Measurements from ENCODE around the gene TRAF1. TPM values are rescaled to one million over a fixed set of nuclear protein-coding genes. Genes with fewer than 3 reads are reported as not detected.

Gene TRAF1
- total RNA-seq, 1 donor from 2014 or later: 8.0 TPM

GRCh38 chr9:120866651-120867050 is 59.9 kb downstream of the TRAF1 start:
- no peak overlapping the region for H3K4me3 Mint-ChIP-seq
- H3K9me3 Mint-ChIP-seq: no peaks in the 10 kb centered on the region
- no peak overlapping the region for H3K27ac Mint-ChIP-seq
- DNase-seq (ENCODE audit: low spot score in 2 of 2, unreplicated experiment in 2 of 2): no peak
- no peak for TF ChIP-seq CTCF (IDR thresholded peaks at IDR 0.05; ENCODE audit: unreplicated experiment)
- no peaks in the 10 kb centered on the region for H3K27me3 Mint-ChIP-seq (ENCODE audit: low read depth)
- peaks cover 6% of the 10 kb centered on the region for H3K36me3 Mint-ChIP-seq
- H3K4me1 Mint-ChIP-seq: peaks cover 8% of the 10 kb centered on the region

- Mint-ChIP-seq H3K4me1 (peaks cover 8% of the 10 kb centered on the region), H3K9me3 (no peaks in the 10 kb centered on the region), H3K36me3 (peaks cover 9% of the 10 kb centered on the region), H3K27ac (no peak overlapping the region), H3K4me3 (no peak overlapping the region), H3K27me3 (ENCODE audit: low read depth) (no peaks in the 10 kb centered on the region)
- no peak for TF ChIP-seq CTCF (IDR thresholded peaks at IDR 0.05; ENCODE audit: unreplicated experiment)
- no peak for DNase-seq (ENCODE audit: low spot score in 2 of 2, unreplicated experiment in 2 of 2)
Measured at GRCh38 chr9:120865809-120866208, 60.8 kb downstream of the TRAF1 start.

GRCh38 chr9:120865176-120865575 is 61.4 kb downstream of the TRAF1 start:
- Mint-ChIP-seq H3K4me1 (peaks cover 8% of the 10 kb centered on the region), H3K27ac (no peak overlapping the region), H3K36me3 (peaks cover 13% of the 10 kb centered on the region), H3K4me3 (no peak overlapping the region), H3K9me3 (no peaks in the 10 kb centered on the region), H3K27me3 (ENCODE audit: low read depth) (no peaks in the 10 kb centered on the region)
- DNase-seq (ENCODE audit: low spot score in 2 of 2, unreplicated experiment in 2 of 2): no peak
- TF ChIP-seq CTCF (IDR thresholded peaks at IDR 0.05; ENCODE audit: unreplicated experiment): no peak

- Mint-ChIP-seq H3K27ac (no peak overlapping the region), H3K27me3 (ENCODE audit: low read depth) (no peaks in the 10 kb centered on the region), H3K4me1 (peaks cover 8% of the 10 kb centered on the region), H3K9me3 (no peaks in the 10 kb centered on the region), H3K4me3 (no peak overlapping the region), H3K36me3 (peaks cover 13% of the 10 kb centered on the region)
- no peak for DNase-seq (ENCODE audit: low spot score in 2 of 2, unreplicated experiment in 2 of 2)
- TF ChIP-seq CTCF (IDR thresholded peaks at IDR 0.05; ENCODE audit: unreplicated experiment): no peak
Measured at GRCh38 chr9:120864719-120865118, 61.9 kb downstream of the TRAF1 start.

GRCh38 chr9:120863833-120864232 is 62.8 kb downstream of the TRAF1 start:
- no peak for TF ChIP-seq CTCF (IDR thresholded peaks at IDR 0.05; ENCODE audit: unreplicated experiment)
- Mint-ChIP-seq H3K9me3 (no peaks in the 10 kb centered on the region), H3K27me3 (ENCODE audit: low read depth) (no peaks in the 10 kb centered on the region), H3K36me3 (peaks cover 14% of the 10 kb centered on the region), H3K4me1 (peaks cover 4% of the 10 kb centered on the region), H3K27ac (no peak overlapping the region), H3K4me3 (no peak overlapping the region)
- DNase-seq (ENCODE audit: low spot score in 2 of 2, unreplicated experiment in 2 of 2): no peak

- DNase-seq (ENCODE audit: low spot score in 2 of 2, unreplicated experiment in 2 of 2): no peak
- H3K27ac Mint-ChIP-seq: no peak overlapping the region
- H3K27me3 Mint-ChIP-seq (ENCODE audit: low read depth): no peaks in the 10 kb centered on the region
- H3K36me3 Mint-ChIP-seq: peaks cover 16% of the 10 kb centered on the region
- no peaks in the 10 kb centered on the region for H3K9me3 Mint-ChIP-seq
- TF ChIP-seq CTCF (IDR thresholded peaks at IDR 0.05; ENCODE audit: unreplicated experiment): no peak
- no peak overlapping the region for H3K4me3 Mint-ChIP-seq
- no peaks in the 10 kb centered on the region for H3K4me1 Mint-ChIP-seq
Measured at GRCh38 chr9:120862452-120862851, 64.1 kb downstream of the TRAF1 start.
